ENCODE measurements around the gene EPSTI1. TPM values are rescaled to one million over a fixed set of nuclear protein-coding genes. Genes with fewer than 3 reads are reported as not detected.

Gene EPSTI1
- polyA plus RNA-seq, 1 donor = 13.6 TPM

- no peak for DNase-seq
Observed at GRCh38 chr13:42849200-42849599, 142.8 kb downstream of the EPSTI1 start.

DNA sequence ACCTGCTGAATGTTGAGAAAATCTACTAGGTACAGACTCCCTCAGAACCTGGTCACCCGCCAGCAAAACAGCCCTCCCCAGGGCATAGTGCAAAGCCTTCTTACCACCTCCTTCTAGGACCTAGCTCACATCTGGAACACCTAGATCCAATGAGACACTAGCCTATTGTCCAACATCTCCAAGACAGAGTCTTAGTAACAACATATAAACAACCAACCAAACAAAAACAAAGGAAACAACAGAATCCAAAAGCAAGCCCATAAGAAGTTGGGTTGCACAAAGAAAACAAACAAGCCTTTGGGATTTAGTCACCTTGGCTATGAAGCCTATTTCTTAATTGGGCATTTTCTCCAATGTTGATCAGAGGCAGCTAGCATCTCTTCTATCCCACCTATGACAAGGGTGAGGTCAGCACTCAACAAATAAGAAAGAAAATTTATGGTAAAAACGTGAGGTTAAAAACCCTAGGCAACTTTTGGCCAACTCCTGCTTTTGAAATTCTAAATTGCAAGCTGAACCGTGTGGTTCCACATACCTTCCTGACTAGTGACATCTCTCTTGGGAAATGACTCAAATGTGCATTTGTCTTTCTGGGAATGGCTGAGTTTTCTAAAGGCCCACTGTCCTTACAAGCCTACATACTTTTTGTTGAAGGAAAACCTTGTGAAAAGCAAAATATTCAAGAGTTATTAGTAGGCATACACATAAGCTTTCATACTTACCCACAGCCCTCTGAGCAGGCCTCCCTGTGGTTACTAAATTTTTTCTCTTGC, 144.0 kb downstream of the EPSTI1 start:
- no peak for DNase-seq

DNA sequence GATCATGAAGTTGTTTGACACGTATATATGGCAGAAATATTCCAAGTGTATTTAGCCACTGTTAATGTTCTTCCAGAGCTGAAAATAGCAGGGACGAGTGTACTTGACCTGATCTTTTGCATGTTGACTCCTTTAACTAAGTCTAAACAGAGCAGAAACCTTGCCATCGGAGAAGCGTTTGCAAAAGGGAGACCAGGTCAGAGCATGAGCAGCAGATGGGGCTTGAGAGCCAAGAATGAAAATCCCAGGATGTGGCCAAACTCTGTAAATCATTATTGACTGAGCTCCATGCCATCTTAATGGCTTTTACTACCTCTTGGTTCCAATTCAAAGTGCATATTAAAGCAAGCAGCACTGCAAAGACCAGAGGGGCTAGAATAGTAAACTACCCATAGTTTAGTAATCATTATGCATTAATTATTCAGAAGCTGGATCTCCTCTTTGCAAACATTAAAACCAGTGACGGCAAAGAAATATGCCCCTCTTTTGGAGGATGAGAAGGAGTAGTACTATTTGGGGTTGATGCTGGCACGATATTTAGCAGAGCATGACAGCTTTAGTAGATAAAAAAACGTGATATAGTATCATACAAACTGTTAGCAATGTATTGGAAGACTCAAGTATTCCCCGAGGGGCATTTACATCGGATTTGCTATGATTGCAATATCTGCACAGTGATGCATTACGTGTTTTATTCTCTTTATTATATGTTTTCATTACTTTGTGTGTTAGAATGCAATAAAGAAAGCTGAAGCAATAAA, 154.9 kb downstream of the EPSTI1 start:
- DNase-seq = peak; percentile 34

Other genes with a start within 250 kb of the EPSTI1 start
- gene FAM216B, start 210.7 kb downstream of the EPSTI1 start, polyA plus RNA-seq (ENCODE audit: insufficient read length) = not detected
- 31.2 TPM for gene DNAJC15, start 31.3 kb upstream of the EPSTI1 start, polyA plus RNA-seq (ENCODE audit: insufficient read length)